NCI-H2107 treated with DMSO at 0.1 percent for 48 hours (cell line): Measurements from ENCODE around the gene APBA2.

ENCODE experiments used
- DNase-seq: peaks from one replicate; lab custom pipeline; 2025; ENCODE audit not compliant: unreplicated experiment; lab: John Stamatoyannopoulos, UW

The APBA2 gene

GRCh38 chr15:29072444-29072843 lies 186.7 kb downstream of the APBA2 start:
- DNase-seq = no peak

GRCh38 chr15:29074045-29074444 lies 188.3 kb downstream of the APBA2 start:
- no peak for DNase-seq

- DNase-seq = no peak
Measured at GRCh38 chr15:29078541-29078940, 192.8 kb downstream of the APBA2 start.

GRCh38 chr15:29079479-29079878 lies 193.7 kb downstream of the APBA2 start:
- DNase-seq = no peak

DNA sequence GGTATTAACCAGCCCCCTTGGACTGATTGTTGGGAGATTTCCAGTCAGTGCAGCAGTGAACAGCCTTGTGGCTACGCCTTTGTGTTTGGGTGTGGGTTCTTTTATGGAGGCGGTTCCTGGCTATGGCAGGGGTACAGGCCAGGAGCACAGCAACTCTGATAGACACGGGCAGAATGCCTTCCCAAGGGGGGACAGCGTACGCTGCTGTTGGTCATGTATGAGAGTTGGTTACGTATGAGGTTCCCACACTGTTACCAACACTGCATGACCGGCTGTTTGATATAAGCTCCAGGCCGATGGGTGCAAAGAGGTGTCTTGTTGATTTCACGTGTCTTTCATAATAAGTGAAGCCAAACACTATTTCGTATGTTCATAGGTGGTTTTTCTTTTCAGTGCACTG lies 196.0 kb downstream of the APBA2 start:
- DNase-seq = no peak

DNA sequence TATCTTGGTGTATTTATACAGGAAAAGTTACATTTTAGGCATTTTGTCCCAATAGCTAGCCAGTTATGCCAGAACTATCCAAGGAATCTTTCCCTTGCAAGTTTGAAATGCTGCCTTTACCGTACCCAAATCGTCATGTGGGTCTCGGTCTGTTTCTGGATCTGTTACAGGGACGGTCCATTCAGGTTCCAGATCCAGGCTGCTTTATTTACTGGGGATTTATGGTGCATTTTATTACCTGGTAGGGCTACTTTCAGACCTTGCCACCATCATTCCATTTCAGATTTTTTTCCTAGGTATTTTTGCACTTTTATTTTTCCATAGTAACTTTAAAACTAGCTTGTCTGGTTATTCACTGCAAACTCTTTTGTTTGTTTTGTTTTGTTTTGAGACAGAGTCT lies 197.4 kb downstream of the APBA2 start:
- DNase-seq = no peak

DNA sequence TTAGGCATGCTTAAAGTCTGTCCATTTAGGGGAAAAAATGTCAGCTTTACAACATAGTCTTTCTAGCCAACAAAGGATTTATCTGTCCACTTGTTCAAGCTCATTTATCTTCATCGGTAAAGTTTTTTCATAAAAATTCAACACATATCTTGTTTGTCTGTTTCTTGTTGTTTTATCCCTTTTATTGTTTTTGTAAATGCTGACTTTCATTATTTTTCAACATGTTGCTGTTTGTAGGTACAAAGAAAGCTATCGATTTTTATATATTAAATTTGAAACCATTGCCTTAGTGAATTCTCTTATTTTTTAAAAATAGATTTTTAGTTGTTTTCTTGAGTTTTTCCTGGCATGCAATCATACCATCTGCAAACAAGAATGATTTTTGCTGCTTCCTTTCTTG lies 198.1 kb downstream of the APBA2 start:
- no peak for DNase-seq

DNA sequence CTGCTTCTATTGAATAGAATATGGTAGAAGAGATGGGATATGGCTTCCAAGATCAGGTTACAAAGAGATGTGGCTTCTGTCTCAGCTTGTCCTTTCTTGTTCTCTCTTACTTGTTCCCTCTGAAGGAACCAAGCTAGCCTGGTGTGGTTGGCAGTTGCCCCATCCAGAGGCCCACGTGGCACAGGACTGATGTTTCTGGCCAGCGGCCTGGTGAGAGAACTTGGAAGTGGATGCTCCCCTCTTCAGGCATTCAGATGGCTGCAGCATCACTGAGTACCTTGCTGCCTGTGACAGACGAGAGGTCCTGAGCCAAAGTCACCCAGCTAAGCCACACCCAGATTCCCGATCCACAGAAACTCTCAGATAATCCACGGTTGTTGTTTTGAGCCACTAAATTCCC lies 200.2 kb downstream of the APBA2 start:
- no peak for DNase-seq

- DNase-seq = no peak
Measured at GRCh38 chr15:29086891-29087290, 201.1 kb downstream of the APBA2 start.

GRCh38 chr15:29087521-29088285 lies 201.9 kb downstream of the APBA2 start:
- no peak for DNase-seq

DNA sequence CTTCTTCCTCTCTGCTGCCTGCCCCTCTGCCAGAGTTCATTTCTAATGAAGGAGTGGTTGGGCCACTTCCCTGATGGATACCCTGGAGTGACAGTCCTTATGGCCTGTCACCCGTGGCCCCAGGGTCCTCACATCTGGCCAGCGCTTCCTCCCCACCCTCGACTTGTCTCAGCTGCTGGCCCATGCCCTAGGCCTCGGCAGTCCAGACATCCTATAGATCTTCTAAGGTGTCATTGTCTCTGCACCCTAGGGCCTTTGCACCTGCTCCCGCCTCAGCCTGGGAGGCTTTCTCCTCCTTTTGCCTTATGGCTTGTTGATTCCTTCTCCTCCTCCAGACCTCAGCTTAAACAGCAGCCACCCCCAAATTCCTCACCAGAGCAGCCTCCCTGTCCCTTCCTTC lies 202.9 kb downstream of the APBA2 start:
- no peak for DNase-seq

GRCh38 chr15:29089731-29090616 lies 204.2 kb downstream of the APBA2 start:
- DNase-seq = no peak

DNA sequence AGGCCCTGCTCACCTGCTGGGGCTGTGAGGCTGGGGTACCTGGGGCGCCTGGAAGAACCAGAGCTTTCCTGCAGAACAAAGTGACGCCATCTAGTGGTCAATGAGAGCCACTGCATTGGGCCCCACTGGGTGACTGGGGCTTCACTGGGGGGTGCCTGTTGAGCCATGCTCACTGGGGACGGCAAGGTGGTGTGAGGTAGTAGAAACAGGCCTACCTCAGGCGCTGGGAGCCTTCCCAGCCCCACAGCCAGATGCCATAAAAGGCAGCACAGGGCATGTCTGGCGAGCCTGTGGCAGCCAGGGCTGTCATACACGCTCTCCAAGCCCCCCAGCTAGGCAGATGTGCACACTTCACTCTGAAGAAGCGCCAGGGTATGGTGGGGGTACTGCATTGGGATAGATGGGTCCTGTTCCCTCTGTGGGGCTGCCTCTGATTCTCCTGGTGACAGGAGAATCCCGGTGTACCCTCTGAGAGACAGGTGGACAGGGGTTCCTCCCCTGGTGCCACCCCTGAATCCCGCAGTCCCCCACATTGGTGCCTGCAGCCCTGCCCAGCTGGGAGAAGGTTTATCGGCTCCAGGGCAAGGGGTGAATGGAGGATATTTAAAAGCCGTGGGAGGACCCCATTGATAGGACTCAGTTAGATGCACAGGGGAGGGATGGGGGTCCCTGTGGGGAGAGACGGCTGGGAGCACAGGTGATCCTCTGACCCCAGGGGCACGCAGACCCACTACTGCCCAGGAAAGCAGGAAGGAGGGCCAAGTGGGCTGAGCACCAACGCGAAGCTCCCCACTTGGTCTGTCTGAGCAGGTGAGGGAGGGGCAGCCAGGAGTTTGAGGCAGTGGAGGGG lies 205.1 kb downstream of the APBA2 start:
- no peak for DNase-seq

GRCh38 chr15:29091666-29092065 lies 205.9 kb downstream of the APBA2 start:
- DNase-seq = no peak

- no peak for DNase-seq
Measured at GRCh38 chr15:29092376-29093064, 206.7 kb downstream of the APBA2 start.

- no peak for DNase-seq
Measured at GRCh38 chr15:29093065-29093435, 207.3 kb downstream of the APBA2 start.

- DNase-seq = no peak
Measured at GRCh38 chr15:29093696-29094343, 208.0 kb downstream of the APBA2 start.

DNA sequence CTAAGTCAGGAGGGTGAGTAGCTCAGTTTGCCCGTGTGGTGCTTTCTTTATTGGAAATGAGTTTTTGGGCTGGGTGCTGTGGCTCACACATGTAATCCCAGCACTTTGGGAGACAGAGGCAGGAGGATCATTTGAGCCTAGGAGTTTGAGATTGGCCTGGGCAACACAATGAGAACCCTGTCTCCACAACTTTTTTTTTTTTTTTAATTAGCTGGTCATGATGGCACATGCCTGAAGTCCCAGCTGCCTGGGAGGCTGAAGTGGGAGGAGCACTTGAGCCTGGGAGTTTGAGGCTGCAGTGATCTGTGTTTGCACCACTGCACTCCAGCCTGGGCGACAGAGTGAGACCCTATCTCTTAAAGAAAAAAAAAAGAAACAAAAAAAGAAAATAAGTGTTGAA lies 208.9 kb downstream of the APBA2 start:
- DNase-seq = no peak

- DNase-seq = no peak
Measured at GRCh38 chr15:29095746-29096145, 210.0 kb downstream of the APBA2 start.

- DNase-seq = no peak
Measured at GRCh38 chr15:29097168-29097567, 211.4 kb downstream of the APBA2 start.
